ENCODE results near the gene OBSCN.

Gene OBSCN

DNA sequence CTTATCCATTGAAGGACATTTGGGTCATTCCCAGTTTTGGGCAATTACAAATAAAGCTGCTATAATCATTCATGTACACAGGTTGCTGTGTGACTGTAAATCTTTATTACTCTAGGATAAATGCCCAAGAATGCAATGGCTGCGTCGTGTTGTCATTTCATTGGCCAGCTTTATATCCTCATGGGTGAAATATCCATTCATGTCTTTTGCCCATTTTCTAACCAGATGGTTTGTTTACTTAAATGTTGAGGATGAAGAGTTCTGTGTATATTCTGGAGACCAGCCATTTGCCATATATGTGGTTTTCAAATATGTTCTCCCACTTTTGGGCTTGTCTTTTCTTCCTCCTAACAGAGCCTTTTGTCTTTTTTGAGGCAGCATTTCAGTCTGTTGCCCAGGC is 173.5 kb downstream of the OBSCN start:
- TF ChIP-seq, protein P1, sequence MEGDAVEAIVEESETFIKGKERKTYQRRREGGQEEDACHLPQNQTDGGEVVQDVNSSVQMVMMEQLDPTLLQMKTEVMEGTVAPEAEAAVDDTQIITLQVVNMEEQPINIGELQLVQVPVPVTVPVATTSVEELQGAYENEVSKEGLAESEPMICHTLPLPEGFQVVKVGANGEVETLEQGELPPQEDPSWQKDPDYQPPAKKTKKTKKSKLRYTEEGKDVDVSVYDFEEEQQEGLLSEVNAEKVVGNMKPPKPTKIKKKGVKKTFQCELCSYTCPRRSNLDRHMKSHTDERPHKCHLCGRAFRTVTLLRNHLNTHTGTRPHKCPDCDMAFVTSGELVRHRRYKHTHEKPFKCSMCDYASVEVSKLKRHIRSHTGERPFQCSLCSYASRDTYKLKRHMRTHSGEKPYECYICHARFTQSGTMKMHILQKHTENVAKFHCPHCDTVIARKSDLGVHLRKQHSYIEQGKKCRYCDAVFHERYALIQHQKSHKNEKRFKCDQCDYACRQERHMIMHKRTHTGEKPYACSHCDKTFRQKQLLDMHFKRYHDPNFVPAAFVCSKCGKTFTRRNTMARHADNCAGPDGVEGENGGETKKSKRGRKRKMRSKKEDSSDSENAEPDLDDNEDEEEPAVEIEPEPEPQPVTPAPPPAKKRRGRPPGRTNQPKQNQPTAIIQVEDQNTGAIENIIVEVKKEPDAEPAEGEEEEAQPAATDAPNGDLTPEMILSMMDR (IDR thresholded peaks at IDR 0.05) = no peak

DNA sequence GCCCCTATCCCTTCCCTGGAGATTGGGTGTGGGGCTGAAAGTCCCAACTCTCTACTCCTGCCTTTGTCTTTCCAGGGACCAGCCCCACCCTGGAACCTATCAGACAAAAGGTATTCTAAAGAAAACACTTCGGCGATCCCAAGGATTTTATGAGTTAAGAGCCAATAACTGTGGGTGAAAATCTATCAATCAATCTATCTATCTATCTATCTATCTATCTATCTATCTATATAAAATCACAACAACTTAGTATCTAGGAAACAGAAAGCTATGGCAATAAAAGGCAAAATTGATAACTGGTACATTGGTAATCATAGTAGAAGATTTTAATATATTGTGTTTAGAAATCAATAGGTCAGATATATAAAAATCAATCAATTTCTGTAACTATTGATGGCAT is 175.9 kb downstream of the OBSCN start:
- TF ChIP-seq, protein P1 (IDR thresholded peaks at IDR 0.05) = no peak

DNA sequence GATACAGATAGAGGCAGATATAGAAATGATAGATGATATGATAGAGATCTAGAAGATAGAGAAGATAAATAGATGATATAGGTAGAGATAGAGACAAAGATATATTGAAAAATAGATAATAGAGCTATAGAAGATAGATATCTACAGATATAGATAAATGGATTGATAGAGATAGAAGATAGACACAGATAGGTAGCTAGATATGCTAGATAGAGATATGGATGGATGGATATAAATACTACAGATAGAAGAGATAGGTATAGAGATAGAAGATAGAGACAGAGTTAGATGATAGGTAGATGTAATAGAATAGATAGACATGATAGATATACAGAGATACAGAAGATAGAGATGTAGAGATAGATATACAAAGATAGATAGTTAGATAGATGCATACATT is 177.4 kb downstream of the OBSCN start:
- TF ChIP-seq, protein P1 (IDR thresholded peaks at IDR 0.05) = no peak

DNA sequence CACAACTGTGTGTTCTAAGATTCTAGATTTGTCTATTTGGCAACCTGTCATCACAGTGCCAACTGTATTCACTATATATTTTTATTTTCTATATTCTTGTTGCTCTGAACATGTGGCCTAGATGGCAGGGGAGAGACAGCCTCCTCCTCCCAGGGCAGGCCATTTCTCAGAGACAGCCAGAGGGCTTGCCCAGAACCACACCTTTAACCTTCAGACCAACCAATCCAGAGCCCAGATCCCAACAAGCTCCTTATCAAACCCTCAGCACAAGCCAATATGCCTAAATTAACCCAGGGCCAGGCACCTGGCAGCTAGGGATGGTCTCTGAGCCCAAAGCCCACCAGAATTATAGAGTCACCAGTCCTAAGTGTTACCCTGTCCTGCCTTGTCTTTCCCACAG is 179.5 kb downstream of the OBSCN start:
- TF ChIP-seq, protein P1 (IDR thresholded peaks at IDR 0.05) = no peak

DNA sequence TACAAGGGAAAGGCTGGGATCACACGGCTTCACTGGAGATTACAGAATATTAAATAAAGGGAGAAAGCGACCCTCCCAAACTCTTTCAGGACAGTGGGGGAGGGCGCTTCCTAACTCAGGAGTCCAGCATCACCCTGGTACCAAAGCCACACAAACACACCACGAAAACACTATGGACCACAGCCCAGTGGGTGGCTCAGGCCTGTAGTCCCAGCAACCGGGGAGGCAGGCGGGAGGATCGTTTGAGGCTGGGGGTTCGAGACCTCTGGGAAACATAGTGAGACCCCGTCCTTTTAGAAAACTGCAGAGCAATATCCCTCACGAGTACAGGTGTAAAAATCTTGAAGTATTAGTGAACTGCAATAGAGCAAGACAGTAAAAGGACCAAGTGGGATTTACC is 182.8 kb downstream of the OBSCN start:
- TF ChIP-seq, protein P1 (IDR thresholded peaks at IDR 0.05) = no peak

DNA sequence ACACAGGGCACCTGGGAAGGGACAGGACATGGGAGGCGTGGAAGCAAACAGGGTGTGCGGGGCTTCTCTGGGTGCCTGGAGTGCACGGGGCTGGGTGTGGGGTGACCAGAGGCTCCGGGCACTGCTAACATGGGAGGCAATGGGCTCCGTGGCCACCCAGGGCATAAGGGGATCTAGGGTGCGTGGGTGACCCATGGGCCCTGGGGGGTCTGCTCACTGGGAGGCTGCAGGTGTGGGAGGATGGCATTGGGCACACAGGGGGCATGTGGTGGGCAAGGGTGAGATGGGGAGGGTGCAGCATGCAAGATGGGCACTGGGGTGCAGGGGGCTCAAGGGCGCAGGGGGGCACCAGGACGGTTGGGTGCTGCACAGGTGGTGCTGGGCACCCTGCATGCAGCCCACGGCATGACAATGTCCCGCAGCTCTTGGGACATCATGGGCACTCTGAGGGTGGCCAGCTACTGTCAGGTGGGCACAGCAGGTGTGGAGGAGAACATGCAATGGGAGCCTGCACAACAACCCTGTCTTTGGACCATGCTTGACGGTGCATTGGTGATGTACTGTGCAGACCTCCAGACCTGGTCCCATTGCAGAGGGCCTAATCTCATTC is 183.7 kb downstream of the OBSCN start:
- TF ChIP-seq, protein P1 (IDR thresholded peaks at IDR 0.05) = no peak

DNA sequence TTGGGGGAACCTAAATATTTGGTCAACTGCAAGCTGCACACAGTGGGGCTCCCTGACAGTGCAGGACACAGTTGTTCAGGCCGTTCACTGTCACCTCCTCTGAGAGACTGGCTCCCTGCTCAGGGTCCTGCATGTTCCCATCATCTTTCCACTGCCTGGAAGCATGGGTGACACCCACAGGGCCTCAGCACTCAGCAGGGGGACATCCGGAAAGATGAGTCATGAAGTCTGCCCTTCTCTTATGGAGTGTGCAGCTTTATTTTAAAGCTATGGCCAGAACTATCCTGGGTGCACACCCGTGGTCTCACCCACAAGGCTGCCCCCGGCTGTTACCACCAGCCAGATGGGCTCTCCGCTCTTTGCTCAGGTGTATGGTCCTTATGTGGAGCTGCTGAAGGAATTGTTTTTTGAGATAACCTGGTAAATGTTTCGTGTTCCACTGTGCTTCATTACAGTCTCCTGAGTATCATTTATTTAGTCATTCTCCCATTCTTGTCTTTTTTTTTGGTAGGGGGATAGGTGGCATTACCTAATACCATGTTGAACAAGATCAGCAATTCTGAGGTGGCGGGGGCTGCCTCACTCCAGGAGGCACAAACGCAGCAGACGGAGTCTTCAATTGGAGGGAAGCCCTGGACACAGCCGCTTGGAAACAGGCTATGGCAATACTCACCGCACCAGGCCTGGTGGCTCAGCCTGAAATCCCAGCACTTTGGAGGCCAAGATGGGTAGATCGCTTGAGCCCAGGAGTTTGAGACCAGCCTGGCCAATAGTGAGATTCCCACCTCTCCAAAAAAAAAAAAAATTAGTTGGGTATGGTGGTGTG is 184.5 kb downstream of the OBSCN start:
- TF ChIP-seq, protein P1 (IDR thresholded peaks at IDR 0.05) = no peak

All from LNCAP (cell line).